Measurements from ENCODE around the gene TM2D1. TPM values are rescaled to one million over a fixed set of nuclear protein-coding genes. Genes with fewer than 3 reads are reported as not detected.
A peak's percentile ranks its signal among the peaks of the same experiment; 100 is the strongest.

Gene TM2D1
- total and polyA plus RNA-seq, 10 of the 15 experiments (the other 5 are each of a cell fraction or from before 2014, with no cell fraction given), result 21.0 to 46.6 (median 36.7) TPM

DNA sequence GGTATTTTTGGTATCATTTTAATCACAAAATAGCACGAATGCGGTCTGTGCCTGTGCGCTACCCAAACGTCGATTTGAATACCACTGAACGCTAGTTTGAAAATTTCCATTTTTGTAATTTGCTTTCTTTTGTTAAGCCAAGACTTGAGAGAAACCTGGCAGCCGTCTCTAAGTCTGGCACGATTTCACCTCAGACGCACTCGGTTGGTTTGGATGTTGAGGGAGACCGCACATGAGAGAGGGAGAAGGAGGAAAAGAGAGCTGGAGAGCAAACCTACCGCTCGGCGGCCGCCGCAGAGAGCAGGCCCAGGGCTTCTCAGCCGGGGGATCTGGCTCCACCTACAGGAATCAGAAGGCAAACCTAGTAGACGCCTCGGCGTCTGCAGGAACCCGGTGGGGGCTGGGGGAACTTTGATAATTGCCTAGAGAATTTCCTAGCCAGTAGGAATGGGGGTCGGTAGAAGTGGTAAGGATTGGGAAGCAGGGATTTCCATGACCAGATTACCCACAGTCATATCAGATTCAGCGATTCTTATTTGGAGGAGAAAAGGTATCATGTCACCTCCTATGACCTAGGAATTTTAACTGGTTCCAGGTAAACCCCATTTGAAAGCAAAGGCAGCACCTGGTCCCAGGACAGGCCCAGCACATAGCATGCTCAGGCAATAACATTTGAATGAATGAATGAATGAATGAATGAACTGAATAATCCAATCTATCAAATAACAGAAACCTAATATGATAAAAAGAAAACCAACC lies 83.2 kb downstream of the TM2D1 start (continued):
- TF ChIP-seq, protein P1, sequence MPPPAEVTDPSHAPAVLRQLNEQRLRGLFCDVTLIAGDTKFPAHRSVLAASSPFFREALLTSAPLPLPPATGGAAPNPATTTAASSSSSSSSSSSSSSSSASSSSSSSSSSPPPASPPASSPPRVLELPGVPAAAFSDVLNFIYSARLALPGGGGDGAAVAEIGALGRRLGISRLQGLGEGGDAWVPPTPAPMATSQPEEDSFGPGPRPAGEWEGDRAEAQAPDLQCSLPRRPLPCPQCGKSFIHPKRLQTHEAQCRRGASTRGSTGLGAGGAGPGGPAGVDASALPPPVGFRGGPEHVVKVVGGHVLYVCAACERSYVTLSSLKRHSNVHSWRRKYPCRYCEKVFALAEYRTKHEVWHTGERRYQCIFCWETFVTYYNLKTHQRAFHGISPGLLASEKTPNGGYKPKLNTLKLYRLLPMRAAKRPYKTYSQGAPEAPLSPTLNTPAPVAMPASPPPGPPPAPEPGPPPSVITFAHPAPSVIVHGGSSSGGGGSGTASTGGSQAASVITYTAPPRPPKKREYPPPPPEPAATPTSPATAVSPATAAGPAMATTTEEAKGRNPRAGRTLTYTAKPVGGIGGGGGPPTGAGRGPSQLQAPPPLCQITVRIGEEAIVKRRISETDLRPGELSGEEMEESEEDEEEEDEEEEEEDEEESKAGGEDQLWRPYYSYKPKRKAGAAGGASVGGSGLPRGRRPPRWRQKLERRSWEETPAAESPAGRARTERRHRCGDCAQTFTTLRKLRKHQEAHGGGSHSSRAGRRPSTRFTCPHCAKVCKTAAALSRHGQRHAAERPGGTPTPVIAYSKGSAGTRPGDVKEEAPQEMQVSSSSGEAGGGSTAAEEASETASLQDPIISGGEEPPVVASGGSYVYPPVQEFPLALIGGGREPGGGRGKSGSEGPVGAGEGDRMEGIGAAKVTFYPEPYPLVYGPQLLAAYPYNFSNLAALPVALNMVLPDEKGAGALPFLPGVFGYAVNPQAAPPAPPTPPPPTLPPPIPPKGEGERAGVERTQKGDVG (CRISPR knock-in tag; IDR thresholded peaks at IDR 0.05), result no peak
- TF ChIP-seq RAD21 (IDR thresholded peaks at IDR 0.05; ENCODE audit: insufficient read depth, low read depth, low read length), result peak; percentile 60

DNA sequence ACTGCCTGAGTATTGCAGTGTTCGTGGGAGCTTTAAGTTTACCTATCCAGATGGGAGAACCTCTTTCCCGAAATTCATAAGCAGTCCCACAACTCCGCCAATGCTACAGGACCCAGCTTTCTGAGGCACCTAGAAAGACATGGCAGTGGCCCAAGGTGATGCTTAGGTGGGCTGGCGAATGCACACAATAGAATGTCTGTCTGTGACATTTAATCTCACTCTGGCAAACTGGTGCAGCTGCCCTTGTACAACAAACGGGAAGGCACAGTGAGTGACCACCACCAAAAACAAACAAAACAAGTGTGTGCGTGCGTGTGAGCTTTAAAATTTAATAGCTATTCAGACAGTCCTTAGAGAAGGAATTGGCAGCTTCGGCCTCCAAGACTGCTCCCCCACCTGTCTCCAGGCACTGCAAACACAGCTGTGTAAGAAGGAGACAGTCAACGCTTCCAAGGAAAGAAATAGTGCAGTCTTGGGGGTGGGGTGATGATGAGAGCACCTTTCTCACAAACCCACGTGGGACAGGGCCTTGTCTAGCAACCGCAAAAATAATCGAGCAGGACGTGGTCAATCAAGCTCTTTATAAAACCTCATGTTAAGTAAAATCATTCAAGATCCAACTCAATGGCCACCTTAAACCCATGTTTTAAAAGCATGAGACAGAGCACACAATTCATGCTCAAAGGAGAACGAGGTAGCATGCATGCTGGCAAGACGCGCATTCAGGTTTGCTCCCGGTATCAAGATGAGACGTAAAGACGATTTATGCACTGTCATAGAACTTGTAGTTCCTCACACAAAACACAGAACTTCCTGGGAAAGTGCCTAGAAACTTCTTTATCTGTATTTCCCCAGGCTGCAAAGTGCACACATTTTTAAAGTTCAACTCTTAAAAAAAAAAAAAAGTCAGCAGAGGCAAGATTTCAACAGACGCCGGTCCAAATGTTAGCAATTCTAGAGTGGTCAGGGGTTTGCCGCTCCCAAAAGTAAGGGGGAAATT lies 84.1 kb downstream of the TM2D1 start:
- no peak for FAIRE-seq
- BruUV-seq (replicated peaks), result no TSS peak
- H3K4me3 ChIP-seq, result no peak overlapping the region
- no peaks in the 10 kb centered on the region for H3K9me3 ChIP-seq (replicated peaks; ENCODE audit: control insufficient read depth, insufficient read depth, low read length)
- 0 out of 2 replicates have a peak, but pooled peaks cover 4% of the 10 kb centered on the region for H3K4me1 ChIP-seq (ENCODE audit: control insufficient read depth, insufficient read depth, low read length)
- peak overlapping the region; percentile 76 for H3K4me2 ChIP-seq (ENCODE audit: control insufficient read depth, insufficient read depth)
- POLR2A ChIA-PET, result interaction anchor here (0.6 kb wide), 1 partner anchor 20 kb away, joined by 3 read pairs; no protein-coding TSS in a partner anchor
- SMC1A ChIA-PET (ENCODE audit: uncharacterized antibody, unreplicated experiment), result interaction anchor here (0.6 to 1.2 kb wide), 4 partner anchors 21 to 207 kb away, joined by 3 read pairs; no protein-coding TSS in a partner anchor
- no peaks in the 10 kb centered on the region for H3K79me2 ChIP-seq (ENCODE audit: control insufficient read depth, insufficient read depth, low read length)
- H3K9ac ChIP-seq (ENCODE audit: control insufficient read depth, insufficient read depth, low read length), result no peak overlapping the region; the same call in 1 of the 2 replicates
- 45% methylated on average over 22 of the region's 22 CpGs for WGBS (ENCODE audit: insufficient coverage, insufficient replicate concordance, low lambda C conversion rate, missing lambda C conversion rate)
- no peaks in the 10 kb centered on the region for H4K20me1 ChIP-seq (ENCODE audit: control insufficient read depth, insufficient read depth)
- no peak for ATAC-seq
- in situ Hi-C loops (cut with MboI) (no loop called here), intact Hi-C loops (cut with micrococcal nuclease; ENCODE audit: unreplicated experiment) (loop anchor here (10.0 kb wide), 1 partner anchor 666 kb away; no protein-coding TSS in a partner anchor)
- peak overlapping the region; percentile 88 for H2AFZ ChIP-seq (ENCODE audit: control insufficient read depth, low read depth, low read length)
- no peaks in the 10 kb centered on the region; a peak in 1 of 4 replicates for H3K27me3 ChIP-seq (replicated peaks in 1 of 2; ENCODE audit: control insufficient read depth in 2 of 2, insufficient read depth in 2 of 2, low read length in 1 of 2)
- CTCF ChIA-PET, result interaction anchor here (0.6 to 3.2 kb wide), 5 partner anchors 10 to 52 kb away, joined by 3 to 10 read pairs (median 4); no protein-coding TSS in a partner anchor
- H3K36me3 ChIP-seq (ENCODE audit: control insufficient read depth in 2 of 2, insufficient read depth in 2 of 2, low read length in 1 of 2), result no peaks in the 10 kb centered on the region
- RAD21 ChIA-PET (ENCODE audit: unreplicated experiment), result no interaction called here
- no peak for DNase-seq (ENCODE audit: low read depth, low spot score)
- no peak overlapping the region for H3K27ac ChIP-seq (ENCODE audit: control insufficient read depth, insufficient read depth)
- no peak for TF ChIP-seq BCL11A (IDR thresholded peaks at IDR 0.05; ENCODE audit: low read depth, low read length)
- TF ChIP-seq, protein P2, sequence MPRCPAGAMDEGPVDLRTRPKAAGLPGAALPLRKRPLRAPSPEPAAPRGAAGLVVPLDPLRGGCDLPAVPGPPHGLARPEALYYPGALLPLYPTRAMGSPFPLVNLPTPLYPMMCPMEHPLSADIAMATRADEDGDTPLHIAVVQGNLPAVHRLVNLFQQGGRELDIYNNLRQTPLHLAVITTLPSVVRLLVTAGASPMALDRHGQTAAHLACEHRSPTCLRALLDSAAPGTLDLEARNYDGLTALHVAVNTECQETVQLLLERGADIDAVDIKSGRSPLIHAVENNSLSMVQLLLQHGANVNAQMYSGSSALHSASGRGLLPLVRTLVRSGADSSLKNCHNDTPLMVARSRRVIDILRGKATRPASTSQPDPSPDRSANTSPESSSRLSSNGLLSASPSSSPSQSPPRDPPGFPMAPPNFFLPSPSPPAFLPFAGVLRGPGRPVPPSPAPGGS (IDR thresholded peaks at IDR 0.05; ENCODE audit: borderline replicate concordance, insufficient read depth, low read depth, low read length, poor library complexity, severe bottlenecking), result no peak
- no peak for TF ChIP-seq BHLHE40 (IDR thresholded peaks at IDR 0.05; ENCODE audit: borderline replicate concordance in 1 of 2, low read depth in 2 of 2, low read length in 1 of 2)
- no peak for TF ChIP-seq CBX5 (IDR thresholded peaks at IDR 0.05; ENCODE audit: low read depth)

Data from GM12878 (cell line).